Chondrocyte (in vitro differentiated cells): ENCODE data around the gene ATMIN. TPM values are rescaled to one million over a fixed set of nuclear protein-coding genes. Genes with fewer than 3 reads are reported as not detected.

Source experiments
- DNase-seq: peaks from one replicate; pipeline ENCODE4 v3.0.0; 2021; ENCODE audit warnings: mixed read lengths, low spot score
- H3K27ac Mint-ChIP-seq: one replicate; pipeline ENCODE4 v1.8.0; 2021; ENCODE audit warnings: mild to moderate bottlenecking, moderate library complexity, mixed read lengths; ENCODE audit not compliant: unreplicated experiment
- H3K27me3 Mint-ChIP-seq: 2 replicates; pipeline ENCODE4 v1.8.0; 2021; ENCODE audit warnings: low read depth, mixed read lengths
- H3K36me3 Mint-ChIP-seq: 2 replicates; pipeline ENCODE4 v1.8.0; 2021; ENCODE audit warnings: low read depth, mixed read lengths
- H3K4me1 Mint-ChIP-seq: 2 replicates; pipeline ENCODE4 v1.8.0; 2021; ENCODE audit warnings: low read depth, mild to moderate bottlenecking, mixed read lengths
- H3K4me3 Mint-ChIP-seq: one replicate; pipeline ENCODE4 v1.8.0; 2021; ENCODE audit warnings: mild to moderate bottlenecking, moderate library complexity, mixed read lengths; ENCODE audit not compliant: unreplicated experiment
- H3K9me3 Mint-ChIP-seq: 2 replicates; pipeline ENCODE4 v1.8.0; 2021; ENCODE audit warnings: low read depth, mixed read lengths
- CTCF ChIP-seq: fragments of 200-600 bp; sonication (generic); IDR thresholded peaks from 2 replicates; pipeline ENCODE4 v1.5.0; 2021; ENCODE audit warnings: antibody characterized with exemption, mild to moderate bottlenecking, moderate library complexity
- total RNA-seq: library from RNA; stranded (reverse); gene quantifications from 3 replicates; pipeline ENCODE4 v1.2.1, GENCODE V29; 2021

Gene ATMIN
- total RNA-seq, 1 donor from 2014 or later = 34.5 TPM

GRCh38 chr16:81018496-81018895, 17.1 kb upstream of the ATMIN start:
- Mint-ChIP-seq H3K9me3 (no peaks in the 10 kb centered on the region), H3K4me1 (no peaks in the 10 kb centered on the region), H3K36me3 (peaks cover 5% of the 10 kb centered on the region), H3K27ac (no peak overlapping the region), H3K4me3 (no peak overlapping the region), H3K27me3 (no peaks in the 10 kb centered on the region)
- TF ChIP-seq CTCF = no peak
- DNase-seq = no peak

GRCh38 chr16:81026429-81026828, 9.2 kb upstream of the ATMIN start:
- no peak for TF ChIP-seq CTCF
- no peak for DNase-seq
- peaks cover 8% of the 10 kb centered on the region for H3K36me3 Mint-ChIP-seq
- no peak overlapping the region for H3K27ac Mint-ChIP-seq
- H3K9me3 Mint-ChIP-seq = no peaks in the 10 kb centered on the region
- H3K4me1 Mint-ChIP-seq = no peaks in the 10 kb centered on the region
- H3K27me3 Mint-ChIP-seq = no peaks in the 10 kb centered on the region
- no peak overlapping the region for H3K4me3 Mint-ChIP-seq

- DNase-seq = no peak
- H3K4me3 Mint-ChIP-seq = no peak overlapping the region
- no peaks in the 10 kb centered on the region for H3K9me3 Mint-ChIP-seq
- no peaks in the 10 kb centered on the region for H3K4me1 Mint-ChIP-seq
- H3K27ac Mint-ChIP-seq = no peak overlapping the region
- no peaks in the 10 kb centered on the region for H3K27me3 Mint-ChIP-seq
- TF ChIP-seq CTCF = no peak
- H3K36me3 Mint-ChIP-seq = peaks cover 6% of the 10 kb centered on the region
Observed at GRCh38 chr16:81029930-81030604, 5.6 kb upstream of the ATMIN start.

GRCh38 chr16:81035975-81036750, 521 bp downstream of the ATMIN start:
- TF ChIP-seq CTCF = no peak
- Mint-ChIP-seq H3K27ac (peak overlapping the region; percentile 81), H3K36me3 (peaks cover 4% of the 10 kb centered on the region), H3K9me3 (no peaks in the 10 kb centered on the region), H3K27me3 (no peaks in the 10 kb centered on the region), H3K4me1 (peaks cover 35% of the 10 kb centered on the region), H3K4me3 (peak overlapping the region; percentile 80)
- no peak for DNase-seq

GRCh38 chr16:81036751-81037350, 1.2 kb downstream of the ATMIN start:
- H3K27me3 Mint-ChIP-seq = no peaks in the 10 kb centered on the region
- no peaks in the 10 kb centered on the region for H3K9me3 Mint-ChIP-seq
- DNase-seq = no peak
- no peak for TF ChIP-seq CTCF
- H3K4me1 Mint-ChIP-seq = peaks cover 35% of the 10 kb centered on the region
- H3K4me3 Mint-ChIP-seq = peak overlapping the region; percentile 80
- H3K27ac Mint-ChIP-seq = peak overlapping the region; percentile 81
- H3K36me3 Mint-ChIP-seq = peaks cover 9% of the 10 kb centered on the region
